GM10266 (cell line): Measurements from ENCODE around the gene ZNF552.

ENCODE experiments used
- DNase-seq: peaks from one replicate; pipeline ENCODE4 v3.0.0; 2012; ENCODE audit errors: extremely low spot score
- CTCF ChIP-seq: IDR thresholded peaks from 2 replicates; pipeline ENCODE4 v1.5.1; 2012; ENCODE audit warnings: mild to moderate bottlenecking, low read depth; ENCODE audit not compliant: control insufficient read depth, insufficient read depth; ENCODE audit errors: missing control alignments

ZNF552 gene

DNA sequence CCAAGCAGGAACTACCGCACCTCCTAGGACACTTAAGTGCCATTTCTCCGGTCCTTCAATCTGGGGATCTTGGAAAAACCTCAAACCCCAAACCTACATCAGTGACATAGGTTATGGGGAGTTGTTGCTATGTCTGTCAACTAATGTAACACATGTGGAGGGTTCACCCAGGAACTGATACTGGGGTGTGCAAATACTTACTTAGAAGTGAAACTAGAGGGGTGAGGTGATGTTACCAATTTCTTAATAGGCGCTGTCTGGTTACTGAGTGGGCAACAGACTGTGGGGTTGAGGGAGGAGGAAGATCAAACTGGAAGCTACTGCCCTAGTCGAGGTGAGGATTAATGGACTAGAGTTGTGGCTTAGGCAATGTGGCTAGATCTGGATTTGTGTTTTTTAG, 43.3 kb downstream of the ZNF552 start:
- no peak for TF ChIP-seq CTCF

GRCh38 chr19:57769345-57770131, 45.2 kb downstream of the ZNF552 start, which contains the start of gene ZNF586:
TSS of gene ZNF586 (plus strand) at chr19:57769676. CDS start at chr19:57769843, 167 bp downstream.
- DNase-seq = peak; percentile 91
- no peak for TF ChIP-seq CTCF

More for the DNA sequence above, 43.3 kb downstream of the ZNF552 start:
- no peak for DNase-seq

- DNase-seq = no peak
- no peak for TF ChIP-seq CTCF
Observed at GRCh38 chr19:57759096-57759495, 55.6 kb downstream of the ZNF552 start.

GRCh38 chr19:57757941-57758340, 56.8 kb downstream of the ZNF552 start:
- no peak for DNase-seq
- no peak for TF ChIP-seq CTCF
